ENCODE data around the gene ALLC. TPM values are rescaled to one million over a fixed set of nuclear protein-coding genes. Genes with fewer than 3 reads are reported as not detected.

Gene ALLC
- total RNA-seq, 1 experiment from 2014 or later, result not detected

GRCh38 chr2:3637311-3637675 is 20.7 kb upstream of the ALLC start:
- no peak for DNase-seq (ENCODE audit: low spot score)
- in situ Hi-C loops (cut with HindIII; ENCODE audit: low sequenced_read_pairs), result no loop called here

GRCh38 chr2:3637692-3638455 is 20.1 kb upstream of the ALLC start:
- in situ Hi-C loops (cut with HindIII; ENCODE audit: low sequenced_read_pairs), result no loop called here
- no peak for DNase-seq (ENCODE audit: low spot score)

GRCh38 chr2:3638456-3638810 is 19.6 kb upstream of the ALLC start:
- in situ Hi-C loops (cut with HindIII; ENCODE audit: low sequenced_read_pairs), result no loop called here
- no peak for DNase-seq (ENCODE audit: low spot score)

GRCh38 chr2:3639015-3639630 is 18.9 kb upstream of the ALLC start:
- in situ Hi-C loops (cut with HindIII; ENCODE audit: low sequenced_read_pairs), result no loop called here
- DNase-seq (ENCODE audit: low spot score), result no peak

- DNase-seq (ENCODE audit: low spot score), result no peak
- in situ Hi-C loops (cut with HindIII; ENCODE audit: low sequenced_read_pairs), result no loop called here
Measured at GRCh38 chr2:3639653-3640052, 18.3 kb upstream of the ALLC start.

- in situ Hi-C loops (cut with HindIII; ENCODE audit: low sequenced_read_pairs), result no loop called here
- DNase-seq (ENCODE audit: low spot score), result no peak
Measured at GRCh38 chr2:3641181-3641580, 16.8 kb upstream of the ALLC start.

GRCh38 chr2:3641841-3642421 is 16.1 kb upstream of the ALLC start:
- in situ Hi-C loops (cut with HindIII; ENCODE audit: low sequenced_read_pairs), result no loop called here
- DNase-seq (ENCODE audit: low spot score), result no peak

GRCh38 chr2:3642521-3643215 is 15.3 kb upstream of the ALLC start:
- no peak for DNase-seq (ENCODE audit: low spot score)

GRCh38 chr2:3643371-3644245 is 14.4 kb upstream of the ALLC start:
- in situ Hi-C loops (cut with HindIII; ENCODE audit: low sequenced_read_pairs), result no loop called here
- no peak for DNase-seq (ENCODE audit: low spot score)

More at GRCh38 chr2:3642521-3643215, 15.3 kb upstream of the ALLC start:
- in situ Hi-C loops (cut with HindIII; ENCODE audit: low sequenced_read_pairs), result no loop called here

GRCh38 chr2:3644246-3644525 is 13.8 kb upstream of the ALLC start:
- in situ Hi-C loops (cut with HindIII; ENCODE audit: low sequenced_read_pairs), result no loop called here
- DNase-seq (ENCODE audit: low spot score), result no peak

GRCh38 chr2:3644891-3645605 is 13.0 kb upstream of the ALLC start:
- DNase-seq (ENCODE audit: low spot score), result no peak
- in situ Hi-C loops (cut with HindIII; ENCODE audit: low sequenced_read_pairs), result no loop called here

- in situ Hi-C loops (cut with HindIII; ENCODE audit: low sequenced_read_pairs), result no loop called here
- DNase-seq (ENCODE audit: low spot score), result no peak
Measured at GRCh38 chr2:3645745-3646389, 12.1 kb upstream of the ALLC start.

- in situ Hi-C loops (cut with HindIII; ENCODE audit: low sequenced_read_pairs), result no loop called here
- no peak for DNase-seq (ENCODE audit: low spot score)
Measured at GRCh38 chr2:3646446-3646845, 11.6 kb upstream of the ALLC start.

GRCh38 chr2:3647246-3647645 is 10.8 kb upstream of the ALLC start:
- DNase-seq (ENCODE audit: low spot score), result no peak
- in situ Hi-C loops (cut with HindIII; ENCODE audit: low sequenced_read_pairs), result no loop called here

GRCh38 chr2:3647831-3648651 is 10.0 kb upstream of the ALLC start:
- no peak for DNase-seq (ENCODE audit: low spot score)
- in situ Hi-C loops (cut with HindIII; ENCODE audit: low sequenced_read_pairs), result no loop called here

GRCh38 chr2:3648652-3649177 is 9.3 kb upstream of the ALLC start:
- no peak for DNase-seq (ENCODE audit: low spot score)
- in situ Hi-C loops (cut with HindIII; ENCODE audit: low sequenced_read_pairs), result no loop called here

- DNase-seq (ENCODE audit: low spot score), result no peak
- in situ Hi-C loops (cut with HindIII; ENCODE audit: low sequenced_read_pairs), result no loop called here
Measured at GRCh38 chr2:3649581-3649980, 8.4 kb upstream of the ALLC start.
